Measurements from ENCODE around the gene PLEKHG2. TPM values are rescaled to one million over a fixed set of nuclear protein-coding genes. Genes with fewer than 3 reads are reported as not detected.

Gene PLEKHG2
- total RNA-seq, 1 donor from 2014 or later, result 172 TPM

GRCh38 chr19:39405958-39406655 is 6.4 kb upstream of the PLEKHG2 start:
- Mint-ChIP-seq H3K4me3 (ENCODE audit: unreplicated experiment) (peak overlapping the region; percentile 95), H3K4me1 (ENCODE audit: unreplicated experiment) (peaks cover 32% of the 10 kb centered on the region), H3K27ac (ENCODE audit: unreplicated experiment) (peak overlapping the region; percentile 89), H3K36me3 (ENCODE audit: low read depth, unreplicated experiment) (peaks cover 4% of the 10 kb centered on the region), H3K9me3 (ENCODE audit: unreplicated experiment) (no peaks in the 10 kb centered on the region), H3K27me3 (ENCODE audit: unreplicated experiment) (peaks cover 30% of the 10 kb centered on the region)
- DNase-seq (ENCODE audit: low spot score), result no peak
- TF ChIP-seq, protein P1, sequence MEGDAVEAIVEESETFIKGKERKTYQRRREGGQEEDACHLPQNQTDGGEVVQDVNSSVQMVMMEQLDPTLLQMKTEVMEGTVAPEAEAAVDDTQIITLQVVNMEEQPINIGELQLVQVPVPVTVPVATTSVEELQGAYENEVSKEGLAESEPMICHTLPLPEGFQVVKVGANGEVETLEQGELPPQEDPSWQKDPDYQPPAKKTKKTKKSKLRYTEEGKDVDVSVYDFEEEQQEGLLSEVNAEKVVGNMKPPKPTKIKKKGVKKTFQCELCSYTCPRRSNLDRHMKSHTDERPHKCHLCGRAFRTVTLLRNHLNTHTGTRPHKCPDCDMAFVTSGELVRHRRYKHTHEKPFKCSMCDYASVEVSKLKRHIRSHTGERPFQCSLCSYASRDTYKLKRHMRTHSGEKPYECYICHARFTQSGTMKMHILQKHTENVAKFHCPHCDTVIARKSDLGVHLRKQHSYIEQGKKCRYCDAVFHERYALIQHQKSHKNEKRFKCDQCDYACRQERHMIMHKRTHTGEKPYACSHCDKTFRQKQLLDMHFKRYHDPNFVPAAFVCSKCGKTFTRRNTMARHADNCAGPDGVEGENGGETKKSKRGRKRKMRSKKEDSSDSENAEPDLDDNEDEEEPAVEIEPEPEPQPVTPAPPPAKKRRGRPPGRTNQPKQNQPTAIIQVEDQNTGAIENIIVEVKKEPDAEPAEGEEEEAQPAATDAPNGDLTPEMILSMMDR (IDR thresholded peaks at IDR 0.05; ENCODE audit: unreplicated experiment), result no peak

- peaks cover 31% of the 10 kb centered on the region for H3K4me1 Mint-ChIP-seq (ENCODE audit: unreplicated experiment)
- no peaks in the 10 kb centered on the region for H3K9me3 Mint-ChIP-seq (ENCODE audit: unreplicated experiment)
- H3K36me3 Mint-ChIP-seq (ENCODE audit: low read depth, unreplicated experiment), result peaks cover 11% of the 10 kb centered on the region
- H3K27ac Mint-ChIP-seq (ENCODE audit: unreplicated experiment), result peak within 1 kb of the TSS; percentile 89
- peaks cover 32% of the 10 kb centered on the region for H3K27me3 Mint-ChIP-seq (ENCODE audit: unreplicated experiment)
- DNase-seq (ENCODE audit: low spot score), result peak; percentile 85
- TF ChIP-seq, protein P1 (IDR thresholded peaks at IDR 0.05; ENCODE audit: unreplicated experiment), result no peak
- peak within 1 kb of the TSS; percentile 95 for H3K4me3 Mint-ChIP-seq (ENCODE audit: unreplicated experiment)
Measured at GRCh38 chr19:39406656-39407409, 5.6 kb upstream of the PLEKHG2 start, which contains the start of gene ZFP36. Gene ZFP36 (plus strand): TSS chr19:39406847. CDS start chr19:39406905, 58 bp downstream.

- no peak for DNase-seq (ENCODE audit: low spot score)
- TF ChIP-seq, protein P1 (IDR thresholded peaks at IDR 0.05; ENCODE audit: unreplicated experiment), result no peak
- H3K4me3 Mint-ChIP-seq (ENCODE audit: unreplicated experiment), result peak overlapping the region; percentile 92
- peak overlapping the region; percentile 61 for H3K27ac Mint-ChIP-seq (ENCODE audit: unreplicated experiment)
- H3K36me3 Mint-ChIP-seq (ENCODE audit: low read depth, unreplicated experiment), result peaks cover 15% of the 10 kb centered on the region
- peaks cover 33% of the 10 kb centered on the region for H3K27me3 Mint-ChIP-seq (ENCODE audit: unreplicated experiment)
- peaks cover 26% of the 10 kb centered on the region for H3K4me1 Mint-ChIP-seq (ENCODE audit: unreplicated experiment)
- H3K9me3 Mint-ChIP-seq (ENCODE audit: unreplicated experiment), result no peaks in the 10 kb centered on the region
Measured at GRCh38 chr19:39407410-39407659, 5.1 kb upstream of the PLEKHG2 start.

DNA sequence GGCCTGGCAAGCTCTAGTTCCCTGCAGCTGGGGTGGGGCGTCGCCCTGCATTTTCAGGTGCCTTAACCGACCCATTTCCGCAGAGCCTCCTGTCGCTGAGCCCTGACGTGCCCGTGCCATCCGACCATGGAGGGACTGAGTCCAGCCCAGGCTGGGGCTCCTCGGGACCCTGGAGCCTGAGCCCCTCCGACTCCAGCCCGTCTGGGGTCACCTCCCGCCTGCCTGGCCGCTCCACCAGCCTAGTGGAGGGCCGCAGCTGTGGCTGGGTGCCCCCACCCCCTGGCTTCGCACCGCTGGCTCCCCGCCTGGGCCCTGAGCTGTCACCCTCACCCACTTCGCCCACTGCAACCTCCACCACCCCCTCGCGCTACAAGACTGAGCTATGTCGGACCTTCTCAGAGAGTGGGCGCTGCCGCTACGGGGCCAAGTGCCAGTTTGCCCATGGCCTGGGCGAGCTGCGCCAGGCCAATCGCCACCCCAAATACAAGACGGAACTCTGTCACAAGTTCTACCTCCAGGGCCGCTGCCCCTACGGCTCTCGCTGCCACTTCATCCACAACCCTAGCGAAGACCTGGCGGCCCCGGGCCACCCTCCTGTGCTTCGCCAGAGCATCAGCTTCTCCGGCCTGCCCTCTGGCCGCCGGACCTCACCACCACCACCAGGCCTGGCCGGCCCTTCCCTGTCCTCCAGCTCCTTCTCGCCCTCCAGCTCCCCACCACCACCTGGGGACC is 4.6 kb upstream of the PLEKHG2 start:
- no peak for DNase-seq (ENCODE audit: low spot score)
- peaks cover 15% of the 10 kb centered on the region for H3K36me3 Mint-ChIP-seq (ENCODE audit: low read depth, unreplicated experiment)
- H3K4me1 Mint-ChIP-seq (ENCODE audit: unreplicated experiment), result peaks cover 26% of the 10 kb centered on the region
- H3K4me3 Mint-ChIP-seq (ENCODE audit: unreplicated experiment), result peak overlapping the region; percentile 92
- H3K27ac Mint-ChIP-seq (ENCODE audit: unreplicated experiment), result no peak overlapping the region
- TF ChIP-seq, protein P1 (IDR thresholded peaks at IDR 0.05; ENCODE audit: unreplicated experiment), result no peak
- no peaks in the 10 kb centered on the region for H3K9me3 Mint-ChIP-seq (ENCODE audit: unreplicated experiment)
- H3K27me3 Mint-ChIP-seq (ENCODE audit: unreplicated experiment), result peaks cover 32% of the 10 kb centered on the region
